ENCODE measurements around the gene CCT6A.
"Not testable (repeated sequence)": the region's sequence is repeated elsewhere in the genome, so short reads cannot be mapped to it uniquely, and the experiment has no call there.

The CCT6A gene

GRCh38 chr7:56051053-56051338, 569 bp upstream of the CCT6A start:
- DNase-seq (ENCODE audit: low read depth), result no peak

GRCh38 chr7:56053379-56053778, 1.8 kb downstream of the CCT6A start:
- no peak for DNase-seq (ENCODE audit: low read depth)

- DNase-seq (ENCODE audit: low read depth), result no peak
These were observed 2.4 kb downstream of the CCT6A start for GRCh38 chr7:56053993-56054392.

GRCh38 chr7:56062382-56062781, 10.8 kb downstream of the CCT6A start:
- no peak for DNase-seq (ENCODE audit: low read depth)

GRCh38 chr7:56063500-56063881, 11.9 kb downstream of the CCT6A start:
- no peak for DNase-seq (ENCODE audit: low read depth)

- no peak for DNase-seq (ENCODE audit: low read depth)
These were observed 12.5 kb downstream of the CCT6A start, which contains the start of gene SUMF2 for GRCh38 chr7:56063882-56064625. TSS of gene SUMF2 (plus strand) at chr7:56064286. CDS start at chr7:56064312, 26 bp downstream.

GRCh38 chr7:56066376-56066775, 14.8 kb downstream of the CCT6A start:
- not testable (repeated sequence) for DNase-seq (ENCODE audit: low read depth)

GRCh38 chr7:56074371-56074791, 22.8 kb downstream of the CCT6A start:
- DNase-seq (ENCODE audit: low read depth), result no peak

- no peak for DNase-seq (ENCODE audit: low read depth)
These were observed 26.1 kb downstream of the CCT6A start for GRCh38 chr7:56077681-56078080.

- DNase-seq (ENCODE audit: low read depth), result no peak
These were observed 26.6 kb downstream of the CCT6A start for GRCh38 chr7:56078196-56078595.

- no peak for DNase-seq (ENCODE audit: low read depth)
These were observed 28.1 kb downstream of the CCT6A start for GRCh38 chr7:56079450-56080185.

GRCh38 chr7:56080726-56081435, 29.3 kb downstream of the CCT6A start:
- not testable (repeated sequence) for DNase-seq (ENCODE audit: low read depth)

- no peak for DNase-seq (ENCODE audit: low read depth)
These were observed 30.2 kb downstream of the CCT6A start for GRCh38 chr7:56081626-56082340.

- DNase-seq (ENCODE audit: low read depth), result no peak
These were observed 31.7 kb downstream of the CCT6A start for GRCh38 chr7:56083150-56083785.

GRCh38 chr7:56086761-56087160, 35.2 kb downstream of the CCT6A start:
- no peak for DNase-seq (ENCODE audit: low read depth)

- DNase-seq (ENCODE audit: low read depth), result no peak
These were observed 35.9 kb downstream of the CCT6A start for GRCh38 chr7:56087445-56087844.

GRCh38 chr7:56091591-56091990, 40.0 kb downstream of the CCT6A start:
- DNase-seq (ENCODE audit: low read depth), result no peak

- not testable (repeated sequence) for DNase-seq (ENCODE audit: low read depth)
These were observed 40.8 kb downstream of the CCT6A start for GRCh38 chr7:56092388-56092787.

- DNase-seq (ENCODE audit: low read depth), result peak; percentile 69
These were observed 41.4 kb downstream of the CCT6A start, which contains the start of gene PHKG1 for GRCh38 chr7:56092789-56093531. TSS of gene PHKG1 (minus strand) at chr7:56092952. CDS start at chr7:56088941, 4,011 bp downstream.

- DNase-seq (ENCODE audit: low read depth), result peak; percentile 73
These were observed 46.1 kb downstream of the CCT6A start for GRCh38 chr7:56097700-56098099.

All from GM04503 (cell line).